Measurements from ENCODE around the gene COL16A1. TPM values are rescaled to one million over a fixed set of nuclear protein-coding genes. Genes with fewer than 3 reads are reported as not detected.
A peak's percentile ranks its signal among the peaks of the same experiment; 100 is the strongest.

Gene COL16A1
- total RNA-seq, 2 experiments from 2014 or later = 0.09 TPM; not detected in 1

DNA sequence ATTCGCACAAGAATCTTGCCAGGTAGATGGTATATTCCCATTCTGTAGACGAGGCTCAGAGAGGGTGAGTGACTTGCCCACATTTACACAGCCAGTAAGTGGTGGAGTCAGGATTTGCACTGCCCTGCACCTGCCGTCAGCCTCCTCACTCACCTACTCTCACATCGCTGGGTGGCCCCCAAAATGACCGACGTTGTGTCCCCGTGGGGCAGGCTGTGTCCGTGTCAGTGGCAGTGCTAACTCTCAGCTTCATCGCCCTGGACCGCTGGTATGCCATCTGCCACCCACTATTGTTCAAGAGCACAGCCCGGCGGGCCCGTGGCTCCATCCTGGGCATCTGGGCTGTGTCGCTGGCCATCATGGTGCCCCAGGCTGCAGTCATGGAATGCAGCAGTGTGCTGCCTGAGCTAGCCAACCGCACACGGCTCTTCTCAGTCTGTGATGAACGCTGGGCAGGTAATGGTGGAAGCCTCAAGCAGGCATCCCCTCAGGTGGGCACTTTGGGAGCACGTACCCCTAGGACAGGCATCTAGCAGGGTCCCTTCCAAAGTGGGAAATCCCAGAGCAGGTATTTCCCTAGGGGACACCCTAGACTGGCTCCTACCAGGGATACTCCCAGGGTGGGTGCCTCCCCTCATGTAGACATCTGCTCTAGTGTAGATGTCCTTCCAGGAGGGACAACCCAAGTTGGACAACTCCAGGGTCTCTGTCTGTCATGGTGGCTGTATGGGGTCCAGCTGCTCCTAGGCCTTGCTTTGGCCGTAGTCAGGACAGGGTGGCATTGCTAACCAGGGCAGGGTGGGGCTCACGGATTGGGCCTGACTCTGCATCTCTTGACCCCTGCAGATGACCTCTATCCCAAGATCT is 83.0 kb downstream of the COL16A1 start:
- CTCF ChIA-PET = interaction anchor here (0.6 kb wide), 1 partner anchor 782 kb away, joined by 3 read pairs; no protein-coding TSS in a partner anchor

DNA sequence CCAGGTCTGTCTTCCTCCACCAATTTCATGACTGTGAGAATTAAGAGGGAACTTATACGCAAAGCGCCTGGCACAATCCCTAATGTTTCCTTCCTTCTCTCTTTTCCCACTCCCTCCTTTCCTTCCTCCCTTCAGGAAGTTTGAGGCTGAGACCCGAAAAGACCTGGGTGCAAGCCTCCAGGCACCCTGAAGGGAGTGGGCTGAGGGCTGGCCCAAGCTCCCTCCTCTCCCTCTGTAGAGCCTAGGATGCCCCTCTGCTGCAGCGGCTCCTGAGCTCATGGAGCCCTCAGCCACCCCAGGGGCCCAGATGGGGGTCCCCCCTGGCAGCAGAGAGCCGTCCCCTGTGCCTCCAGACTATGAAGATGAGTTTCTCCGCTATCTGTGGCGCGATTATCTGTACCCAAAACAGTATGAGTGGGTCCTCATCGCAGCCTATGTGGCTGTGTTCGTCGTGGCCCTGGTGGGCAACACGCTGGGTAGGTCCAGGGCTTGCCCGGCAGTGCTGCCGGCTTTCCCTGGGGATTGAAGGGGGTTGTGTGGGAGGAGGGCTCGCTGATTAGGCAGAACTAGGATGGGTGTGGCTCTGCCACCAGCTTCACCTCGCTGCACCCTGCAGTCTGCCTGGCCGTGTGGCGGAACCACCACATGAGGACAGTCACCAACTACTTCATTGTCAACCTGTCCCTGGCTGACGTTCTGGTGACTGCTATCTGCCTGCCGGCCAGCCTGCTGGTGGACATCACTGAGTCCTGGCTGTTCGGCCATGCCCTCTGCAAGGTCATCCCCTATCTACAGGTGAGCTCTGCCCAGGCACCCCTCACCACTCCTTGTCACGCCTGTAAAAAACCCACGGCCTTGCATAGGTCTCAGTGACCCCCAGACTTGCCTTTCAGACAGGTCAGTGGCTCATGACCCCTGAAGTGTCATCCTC is 84.6 kb downstream of the COL16A1 start:
- intact Hi-C loops (cut with DNase I, micrococcal nuclease) = loop anchor here (1.0 to 2.0 kb wide), 2 partner anchors 54 to 55 kb away; no protein-coding TSS in a partner anchor
- POLR2A ChIA-PET = interaction anchor here (0.6 kb wide), 1 partner anchor 170 kb away, joined by 3 read pairs; no protein-coding TSS in a partner anchor
- Mint-ChIP-seq H3K4me3 (no peak overlapping the region), H3K9me3 (ENCODE audit: low read depth) (no peaks in the 10 kb centered on the region), H3K27ac (no peak overlapping the region), H3K36me3 (ENCODE audit: low read depth) (peaks cover 4% of the 10 kb centered on the region), H3K27me3 (peaks cover 23% of the 10 kb centered on the region), H3K4me1 (peaks cover 3% of the 10 kb centered on the region)
- no peak for DNase-seq
- CTCF ChIA-PET = interaction anchor here (0.6 to 1.9 kb wide), 14 partner anchors 9 to 200 kb away, joined by 3 to 8 read pairs (median 4); partner anchors contain the start of gene PEF1
- ATAC-seq = no peak

More for the DNA sequence above, 83.0 kb downstream of the COL16A1 start:
- ATAC-seq (no peak), DNase-seq (no peak)
- Mint-ChIP-seq H3K4me3 (no peak overlapping the region), H3K27ac (no peak overlapping the region), H3K27me3 (peaks cover 20% of the 10 kb centered on the region), H3K36me3 (ENCODE audit: low read depth) (peaks cover 4% of the 10 kb centered on the region), H3K9me3 (ENCODE audit: low read depth) (no peaks in the 10 kb centered on the region), H3K4me1 (peaks cover 3% of the 10 kb centered on the region)
- intact Hi-C loops (cut with DNase I, micrococcal nuclease) = no loop called here
- POLR2A ChIA-PET = no interaction called here

DNA sequence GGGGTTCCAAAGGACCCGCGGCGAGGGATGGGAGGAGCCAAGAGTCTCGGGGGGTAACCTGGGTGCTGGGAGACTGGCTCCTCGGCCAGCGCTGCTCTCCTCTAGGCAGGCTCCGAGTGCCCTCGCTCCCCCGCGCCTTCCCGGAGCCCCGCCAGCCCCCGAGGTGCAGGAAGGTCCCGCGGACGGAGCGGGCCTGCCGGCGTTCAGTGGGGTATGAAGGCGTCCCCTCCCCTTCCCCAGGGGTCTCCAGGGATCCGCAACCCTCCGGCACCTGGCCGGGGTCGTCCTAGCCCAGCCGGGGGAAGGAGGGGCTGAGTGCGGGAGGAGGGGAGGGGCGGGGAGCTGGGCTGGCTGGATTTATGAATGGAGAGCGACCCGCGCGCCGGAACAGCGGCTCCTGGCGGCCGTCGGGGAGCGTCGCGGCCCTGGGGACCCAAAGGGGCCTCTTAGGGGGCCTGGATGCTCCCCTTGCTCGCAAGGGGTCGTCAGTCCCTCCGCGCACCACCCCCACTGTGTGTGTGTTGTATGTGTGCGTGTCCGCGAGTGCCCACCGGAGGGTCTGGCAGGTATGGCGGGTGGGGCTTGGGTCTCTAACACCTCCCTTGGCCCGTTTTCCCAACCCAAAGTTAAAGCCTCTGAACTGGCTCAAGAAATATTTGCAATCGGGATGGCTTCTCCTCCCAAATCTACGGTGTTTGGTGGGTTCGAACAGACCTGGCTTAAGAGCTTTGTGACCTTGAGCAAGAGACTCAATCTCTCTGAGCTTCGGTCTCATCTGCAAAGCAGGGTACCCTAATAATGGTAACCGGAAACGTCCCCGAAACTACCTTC is 85.7 kb downstream of the COL16A1 start:
- DNase-seq (peak; percentile 73), ATAC-seq (peak; percentile 85)
- Mint-ChIP-seq H3K4me1 (peaks cover 3% of the 10 kb centered on the region), H3K27me3 (peaks cover 23% of the 10 kb centered on the region), H3K27ac (no peak overlapping the region), H3K9me3 (ENCODE audit: low read depth) (no peaks in the 10 kb centered on the region), H3K4me3 (no peak overlapping the region), H3K36me3 (ENCODE audit: low read depth) (no peaks in the 10 kb centered on the region)
- POLR2A ChIA-PET = interaction anchor here (0.7 to 0.8 kb wide), 2 partner anchors 24 to 454 kb away, joined by 4 to 6 read pairs; no protein-coding TSS in a partner anchor
- CTCF ChIA-PET = interaction anchor here (0.6 to 1.9 kb wide), 16 partner anchors 8 to 223 kb away, joined by 3 to 8 read pairs (median 4); partner anchors contain the start of gene PEF1
- intact Hi-C loops (cut with DNase I, micrococcal nuclease) = loop anchor here (1.0 to 2.0 kb wide), 2 partner anchors 53 to 54 kb away; no protein-coding TSS in a partner anchor

DNA sequence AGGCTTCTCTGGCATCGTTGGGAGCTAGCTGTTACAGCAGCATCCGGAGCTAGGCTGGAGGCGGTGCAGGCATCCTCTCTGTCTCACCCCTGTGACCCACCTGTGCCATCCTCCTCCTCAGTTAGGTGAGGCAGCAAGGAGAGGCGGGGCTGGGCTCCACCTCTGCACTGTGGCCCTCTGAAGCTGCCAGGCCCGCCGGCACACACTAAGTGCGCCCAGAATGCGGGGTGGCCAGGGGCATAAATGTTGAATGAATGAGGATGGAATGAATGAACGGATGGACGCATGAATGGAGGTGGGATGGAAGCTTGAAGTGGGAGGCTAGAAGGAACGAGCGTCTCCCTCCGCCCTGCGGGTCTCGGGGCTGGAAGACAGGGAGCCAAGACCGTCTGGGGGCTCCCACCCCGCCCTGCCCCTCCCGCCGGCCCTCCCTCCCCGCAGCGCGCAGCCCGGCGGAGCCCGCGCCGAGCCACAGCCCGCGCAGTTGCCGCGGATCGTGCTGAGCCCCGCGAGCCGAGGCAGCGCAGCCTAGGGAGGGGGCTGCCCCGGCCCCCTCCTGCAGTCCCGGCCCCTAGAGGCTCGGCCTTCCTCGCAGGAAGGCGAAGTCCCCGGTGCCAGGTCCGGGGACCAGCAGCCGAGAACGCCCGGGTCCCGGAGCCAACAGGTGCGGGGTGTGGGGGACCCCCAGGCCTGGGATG is 86.5 kb downstream of the COL16A1 start, which contains the start of gene HCRTR1:
Gene HCRTR1, plus strand, starts transcription at position 472 of the 698 bp plus-strand sequence. CDS start 1,504 bp downstream, outside the sequence.
- intact Hi-C loops (cut with DNase I, micrococcal nuclease) = no loop called here
- peaks cover 3% of the 10 kb centered on the region for H3K4me1 Mint-ChIP-seq
- no peak for DNase-seq
- no peak for ATAC-seq
- no peaks in the 10 kb centered on the region for H3K36me3 Mint-ChIP-seq (ENCODE audit: low read depth)
- POLR2A ChIA-PET = interaction anchor here (0.7 kb wide), 1 partner anchor 454 kb away, joined by 4 read pairs; no protein-coding TSS in a partner anchor
- no peaks in the 10 kb centered on the region for H3K9me3 Mint-ChIP-seq (ENCODE audit: low read depth)
- CTCF ChIA-PET = interaction anchor here (0.6 to 2.0 kb wide), 11 partner anchors 8 to 223 kb away, joined by 3 to 12 read pairs (median 5); no protein-coding TSS in a partner anchor
- H3K27me3 Mint-ChIP-seq = peaks cover 25% of the 10 kb centered on the region
- no peak within 1 kb of the TSS for H3K4me3 Mint-ChIP-seq
- no peak within 1 kb of the TSS for H3K27ac Mint-ChIP-seq

DNA sequence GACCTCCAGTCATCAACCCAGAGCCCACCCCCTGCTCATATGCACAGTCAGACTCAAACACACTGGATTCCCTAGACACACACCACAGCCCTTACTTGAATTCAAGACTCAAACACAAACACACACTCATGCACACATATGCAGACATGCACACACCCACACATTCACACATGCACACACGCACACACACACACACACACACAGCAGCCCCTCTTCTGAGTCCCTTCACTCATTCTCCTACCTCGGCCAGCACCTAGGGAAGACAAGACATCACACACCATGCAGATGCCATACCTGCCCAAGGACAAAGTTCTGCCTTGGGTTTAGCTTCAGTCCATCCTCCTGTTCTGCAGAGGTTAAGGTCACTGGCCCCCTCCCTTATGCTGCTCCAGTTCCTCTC is 87.9 kb downstream of the COL16A1 start:
- Mint-ChIP-seq H3K9me3 (ENCODE audit: low read depth) (no peaks in the 10 kb centered on the region), H3K27ac (no peak overlapping the region), H3K36me3 (ENCODE audit: low read depth) (no peaks in the 10 kb centered on the region), H3K4me3 (no peak overlapping the region), H3K4me1 (peaks cover 3% of the 10 kb centered on the region), H3K27me3 (peaks cover 25% of the 10 kb centered on the region)
- ATAC-seq (no peak), DNase-seq (no peak)
- ChIA-PET CTCF (interaction anchor here (2.0 kb wide), 1 partner anchor 52 kb away, joined by 12 read pairs; no protein-coding TSS in a partner anchor), POLR2A (no interaction called here)
- intact Hi-C loops (cut with DNase I, micrococcal nuclease) = no loop called here

DNA sequence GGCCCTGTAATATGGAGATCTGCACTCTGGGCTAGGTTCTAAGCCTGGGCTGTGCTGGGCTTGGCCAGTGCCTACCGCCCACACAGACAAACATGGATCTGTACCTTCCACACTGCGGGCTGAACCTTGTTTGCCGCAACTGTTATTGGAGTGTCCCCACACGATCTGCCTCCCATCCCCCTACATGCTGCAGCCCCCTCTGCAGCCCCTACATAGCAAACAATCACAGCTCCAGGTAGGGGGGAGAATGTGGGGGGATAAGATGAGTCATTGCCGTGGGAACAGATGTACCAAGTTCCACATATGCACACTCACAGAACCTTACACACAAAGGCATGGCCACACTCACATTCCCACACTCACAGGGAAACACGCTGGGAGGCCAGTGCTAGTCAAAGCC is 88.4 kb downstream of the COL16A1 start:
- peaks cover 25% of the 10 kb centered on the region for H3K27me3 Mint-ChIP-seq
- intact Hi-C loops (cut with DNase I, micrococcal nuclease) = no loop called here
- CTCF ChIA-PET = interaction anchor here (2.0 kb wide), 1 partner anchor 52 kb away, joined by 12 read pairs; no protein-coding TSS in a partner anchor
- H3K9me3 Mint-ChIP-seq (ENCODE audit: low read depth) = no peaks in the 10 kb centered on the region
- POLR2A ChIA-PET = no interaction called here
- DNase-seq (no peak), ATAC-seq (no peak)
- peaks cover 3% of the 10 kb centered on the region for H3K4me1 Mint-ChIP-seq
- no peaks in the 10 kb centered on the region for H3K36me3 Mint-ChIP-seq (ENCODE audit: low read depth)
- H3K4me3 Mint-ChIP-seq = no peak overlapping the region
- no peak overlapping the region for H3K27ac Mint-ChIP-seq

DNA sequence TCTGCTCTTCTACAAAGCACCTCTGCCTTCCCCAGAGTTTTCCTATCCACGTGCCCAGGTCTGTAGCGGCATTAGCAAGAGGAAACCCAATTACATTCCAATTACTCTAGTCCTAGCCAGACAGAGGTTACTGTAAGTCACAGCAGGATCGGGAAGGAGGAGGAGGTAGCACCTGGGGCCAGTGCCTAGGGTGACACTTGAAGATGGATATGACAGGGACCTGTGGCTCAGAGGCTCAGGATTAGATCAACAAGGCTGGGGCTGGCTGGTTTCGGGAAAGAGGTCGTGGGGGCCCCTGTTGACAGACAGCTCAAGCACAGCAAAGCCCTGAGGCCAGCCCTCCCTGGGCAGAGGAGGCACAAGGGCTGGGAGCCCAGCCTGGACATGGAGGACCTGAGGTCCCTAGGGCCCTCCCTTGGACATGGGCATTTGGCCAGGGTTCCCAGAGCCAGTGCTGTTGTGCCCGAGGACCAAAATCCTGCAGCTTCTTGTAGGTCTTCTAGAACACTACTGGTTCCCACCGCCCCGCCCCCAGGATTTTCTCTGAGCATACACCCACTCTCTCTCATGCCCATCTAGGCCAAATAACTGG is 89.3 kb downstream of the COL16A1 start:
- Mint-ChIP-seq H3K9me3 (ENCODE audit: low read depth) (no peaks in the 10 kb centered on the region), H3K27me3 (peaks cover 22% of the 10 kb centered on the region), H3K27ac (no peak overlapping the region), H3K4me1 (peaks cover 3% of the 10 kb centered on the region), H3K36me3 (ENCODE audit: low read depth) (no peaks in the 10 kb centered on the region), H3K4me3 (no peak overlapping the region)
- intact Hi-C loops (cut with DNase I, micrococcal nuclease) = no loop called here
- no peak for DNase-seq
- ChIA-PET CTCF (no interaction called here), POLR2A (no interaction called here)
- ATAC-seq = no peak

DNA sequence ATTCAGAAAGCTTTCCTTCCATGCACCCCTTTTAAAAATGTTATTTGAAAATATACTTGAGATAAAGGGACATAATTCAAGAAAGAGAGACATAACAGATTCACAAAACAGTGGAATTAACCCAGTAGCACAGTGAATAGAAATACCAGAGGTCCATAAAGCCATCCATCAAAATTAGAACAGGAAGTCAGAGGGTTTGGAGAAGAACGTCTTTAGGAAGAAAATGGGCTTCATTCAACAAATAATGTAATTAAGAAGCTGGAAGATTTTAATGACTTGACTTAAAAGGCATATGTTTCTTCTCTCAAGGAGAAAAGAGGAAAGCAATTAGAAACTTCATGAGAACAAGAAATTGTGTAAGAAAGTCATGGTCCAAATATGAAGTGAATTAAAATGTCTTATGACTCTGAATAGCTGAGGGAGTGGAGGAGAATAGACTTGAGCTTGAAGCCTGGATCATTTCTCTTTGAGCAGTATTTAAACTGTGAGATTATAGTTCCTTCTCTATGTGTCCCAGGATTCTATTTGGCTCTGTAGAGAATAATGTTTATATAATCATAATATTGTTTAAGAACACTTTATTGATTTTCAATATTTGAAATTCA is 94.2 kb downstream of the COL16A1 start:
- ChIA-PET CTCF (interaction anchor here (1.4 to 1.8 kb wide), 2 partner anchors 9 to 180 kb away, joined by 3 to 6 read pairs; no protein-coding TSS in a partner anchor), POLR2A (no interaction called here)
- no peak for DNase-seq
- ATAC-seq = no peak
- Mint-ChIP-seq H3K27ac (no peak overlapping the region), H3K36me3 (ENCODE audit: low read depth) (no peaks in the 10 kb centered on the region), H3K27me3 (peaks cover 2% of the 10 kb centered on the region), H3K4me1 (peaks cover 10% of the 10 kb centered on the region), H3K9me3 (ENCODE audit: low read depth) (no peaks in the 10 kb centered on the region), H3K4me3 (no peak overlapping the region)
- intact Hi-C loops (cut with DNase I, micrococcal nuclease) = no loop called here

DNA sequence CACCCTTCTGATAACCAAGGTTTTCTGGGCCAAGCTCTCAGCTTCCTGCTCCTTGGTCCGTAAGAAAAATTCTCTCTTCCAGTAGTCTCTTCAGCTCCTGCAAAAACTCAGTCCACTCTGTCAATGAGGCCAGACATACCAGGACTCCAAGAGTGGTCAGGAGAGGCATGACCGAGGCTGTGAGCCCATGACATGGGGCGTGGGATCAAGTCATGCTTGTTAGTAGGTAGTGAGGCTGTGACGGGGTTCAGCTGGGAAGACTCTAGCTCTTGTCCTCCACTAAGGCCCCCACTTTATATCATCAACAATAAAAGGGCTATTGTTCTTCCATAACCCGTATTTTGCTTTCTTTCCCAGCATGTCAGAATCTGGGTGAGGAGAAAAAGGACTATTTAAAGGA is 96.5 kb downstream of the COL16A1 start:
- ATAC-seq (no peak), DNase-seq (no peak)
- Mint-ChIP-seq H3K36me3 (ENCODE audit: low read depth) (no peaks in the 10 kb centered on the region), H3K9me3 (ENCODE audit: low read depth) (no peaks in the 10 kb centered on the region), H3K27me3 (no peaks in the 10 kb centered on the region), H3K4me3 (no peak overlapping the region), H3K27ac (no peak overlapping the region), H3K4me1 (peaks cover 10% of the 10 kb centered on the region)
- intact Hi-C loops (cut with DNase I, micrococcal nuclease) = no loop called here
- POLR2A ChIA-PET = no interaction called here
- CTCF ChIA-PET = interaction anchor here (0.6 to 0.8 kb wide), 3 partner anchors 12 to 19 kb away, joined by 3 to 4 read pairs (median 3); no protein-coding TSS in a partner anchor

Data from activated CD4-positive, alpha-beta T cell treated with anti-CD3 and anti-CD28 coated beads for 36 hours (primary cell).